ENCODE data around the gene SGTA. TPM values are rescaled to one million over a fixed set of nuclear protein-coding genes. Genes with fewer than 3 reads are reported as not detected.
A peak's percentile ranks its signal among the peaks of the same experiment; 100 is the strongest.

SGTA gene
- total and polyA plus RNA-seq, 2 of the 13 experiments (the other 11 are each of a cell fraction or from before 2014, with no cell fraction given): 43.9 to 47.4 TPM

DNA sequence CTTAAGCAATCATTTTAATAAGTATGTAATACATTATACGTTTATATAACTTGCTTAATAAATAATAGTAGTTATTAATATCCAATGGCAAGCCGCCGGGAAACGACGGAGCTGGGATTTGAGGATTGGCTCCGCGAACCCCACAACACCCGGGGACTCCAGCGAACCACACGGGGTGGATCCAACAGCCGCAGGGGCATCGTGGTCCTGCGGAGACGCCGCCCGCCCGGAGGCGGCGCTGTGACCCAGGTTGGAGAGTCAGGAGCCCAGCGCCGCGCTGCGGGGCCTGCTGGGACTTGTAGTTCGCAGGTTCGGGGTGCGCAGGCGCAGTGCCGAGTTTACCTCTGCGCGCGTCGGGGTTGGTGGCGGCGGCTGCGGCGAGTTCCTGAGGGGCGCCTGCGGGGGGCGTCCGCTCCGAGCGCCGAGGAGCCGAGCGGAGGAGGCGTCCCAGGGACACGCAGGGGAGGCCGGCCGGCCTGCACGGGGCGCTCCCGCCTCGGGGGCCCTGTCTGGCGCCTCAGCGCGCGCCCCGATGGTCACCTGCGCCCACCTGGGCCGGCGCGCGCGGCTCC, 36.6 kb upstream of the SGTA start, which contains the start of gene ZNF554 (continued):
- TF ChIP-seq ZNF704 (CRISPR knock-in tag; IDR thresholded peaks at IDR 0.05; ENCODE audit: borderline replicate concordance) (no peak), ZNF558 (CRISPR knock-in tag; IDR thresholded peaks at IDR 0.05; ENCODE audit: borderline replicate concordance) (no peak), WIZ (CRISPR knock-in tag; IDR thresholded peaks at IDR 0.05) (no peak), RBAK (CRISPR knock-in tag; IDR thresholded peaks at IDR 0.05) (no peak), TOE1 (CRISPR knock-in tag; IDR thresholded peaks at IDR 0.05) (no peak), ZBTB1 (CRISPR knock-in tag; IDR thresholded peaks at IDR 0.05; ENCODE audit: borderline replicate concordance) (no peak), ZBTB20 (CRISPR knock-in tag; IDR thresholded peaks at IDR 0.05; ENCODE audit: borderline replicate concordance, low read depth) (peak; percentile 74), SRF (IDR thresholded peaks at IDR 0.05; ENCODE audit: low read depth, low read length) (no peak; the same call in 1 of the 2 replicates), AGO1 (IDR thresholded peaks at IDR 0.05; ENCODE audit: low read depth, low read length, poor library complexity, severe bottlenecking) (peak; percentile 64), ARNTL (CRISPR knock-in tag; IDR thresholded peaks at IDR 0.05) (peak; percentile 69; the same call in 1 of the 2 replicates), HOXA7 (CRISPR knock-in tag; IDR thresholded peaks at IDR 0.05) (no peak), THRA (CRISPR knock-in tag; IDR thresholded peaks at IDR 0.05; ENCODE audit: borderline replicate concordance) (peak; percentile 65), SIX4 (CRISPR knock-in tag; IDR thresholded peaks at IDR 0.05) (no peak), GABPA (IDR thresholded peaks at IDR 0.05; ENCODE audit: low read depth, low read length) (no peak), GABPA (CRISPR knock-in tag; IDR thresholded peaks at IDR 0.05; ENCODE audit: low read depth) (peak; percentile 76), ZNF644 (CRISPR knock-in tag; IDR thresholded peaks at IDR 0.05; ENCODE audit: low read depth) (no peak)
- TF ChIP-seq, protein P1, sequence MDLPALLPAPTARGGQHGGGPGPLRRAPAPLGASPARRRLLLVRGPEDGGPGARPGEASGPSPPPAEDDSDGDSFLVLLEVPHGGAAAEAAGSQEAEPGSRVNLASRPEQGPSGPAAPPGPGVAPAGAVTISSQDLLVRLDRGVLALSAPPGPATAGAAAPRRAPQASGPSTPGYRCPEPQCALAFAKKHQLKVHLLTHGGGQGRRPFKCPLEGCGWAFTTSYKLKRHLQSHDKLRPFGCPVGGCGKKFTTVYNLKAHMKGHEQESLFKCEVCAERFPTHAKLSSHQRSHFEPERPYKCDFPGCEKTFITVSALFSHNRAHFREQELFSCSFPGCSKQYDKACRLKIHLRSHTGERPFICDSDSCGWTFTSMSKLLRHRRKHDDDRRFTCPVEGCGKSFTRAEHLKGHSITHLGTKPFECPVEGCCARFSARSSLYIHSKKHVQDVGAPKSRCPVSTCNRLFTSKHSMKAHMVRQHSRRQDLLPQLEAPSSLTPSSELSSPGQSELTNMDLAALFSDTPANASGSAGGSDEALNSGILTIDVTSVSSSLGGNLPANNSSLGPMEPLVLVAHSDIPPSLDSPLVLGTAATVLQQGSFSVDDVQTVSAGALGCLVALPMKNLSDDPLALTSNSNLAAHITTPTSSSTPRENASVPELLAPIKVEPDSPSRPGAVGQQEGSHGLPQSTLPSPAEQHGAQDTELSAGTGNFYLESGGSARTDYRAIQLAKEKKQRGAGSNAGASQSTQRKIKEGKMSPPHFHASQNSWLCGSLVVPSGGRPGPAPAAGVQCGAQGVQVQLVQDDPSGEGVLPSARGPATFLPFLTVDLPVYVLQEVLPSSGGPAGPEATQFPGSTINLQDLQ (CRISPR knock-in tag; IDR thresholded peaks at IDR 0.05): no peak
- TF ChIP-seq, protein P2, sequence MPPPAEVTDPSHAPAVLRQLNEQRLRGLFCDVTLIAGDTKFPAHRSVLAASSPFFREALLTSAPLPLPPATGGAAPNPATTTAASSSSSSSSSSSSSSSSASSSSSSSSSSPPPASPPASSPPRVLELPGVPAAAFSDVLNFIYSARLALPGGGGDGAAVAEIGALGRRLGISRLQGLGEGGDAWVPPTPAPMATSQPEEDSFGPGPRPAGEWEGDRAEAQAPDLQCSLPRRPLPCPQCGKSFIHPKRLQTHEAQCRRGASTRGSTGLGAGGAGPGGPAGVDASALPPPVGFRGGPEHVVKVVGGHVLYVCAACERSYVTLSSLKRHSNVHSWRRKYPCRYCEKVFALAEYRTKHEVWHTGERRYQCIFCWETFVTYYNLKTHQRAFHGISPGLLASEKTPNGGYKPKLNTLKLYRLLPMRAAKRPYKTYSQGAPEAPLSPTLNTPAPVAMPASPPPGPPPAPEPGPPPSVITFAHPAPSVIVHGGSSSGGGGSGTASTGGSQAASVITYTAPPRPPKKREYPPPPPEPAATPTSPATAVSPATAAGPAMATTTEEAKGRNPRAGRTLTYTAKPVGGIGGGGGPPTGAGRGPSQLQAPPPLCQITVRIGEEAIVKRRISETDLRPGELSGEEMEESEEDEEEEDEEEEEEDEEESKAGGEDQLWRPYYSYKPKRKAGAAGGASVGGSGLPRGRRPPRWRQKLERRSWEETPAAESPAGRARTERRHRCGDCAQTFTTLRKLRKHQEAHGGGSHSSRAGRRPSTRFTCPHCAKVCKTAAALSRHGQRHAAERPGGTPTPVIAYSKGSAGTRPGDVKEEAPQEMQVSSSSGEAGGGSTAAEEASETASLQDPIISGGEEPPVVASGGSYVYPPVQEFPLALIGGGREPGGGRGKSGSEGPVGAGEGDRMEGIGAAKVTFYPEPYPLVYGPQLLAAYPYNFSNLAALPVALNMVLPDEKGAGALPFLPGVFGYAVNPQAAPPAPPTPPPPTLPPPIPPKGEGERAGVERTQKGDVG (CRISPR knock-in tag; IDR thresholded peaks at IDR 0.05; ENCODE audit: borderline replicate concordance): peak; percentile 75; the same call in 1 of the 2 replicates
- TF ChIP-seq, protein P3, sequence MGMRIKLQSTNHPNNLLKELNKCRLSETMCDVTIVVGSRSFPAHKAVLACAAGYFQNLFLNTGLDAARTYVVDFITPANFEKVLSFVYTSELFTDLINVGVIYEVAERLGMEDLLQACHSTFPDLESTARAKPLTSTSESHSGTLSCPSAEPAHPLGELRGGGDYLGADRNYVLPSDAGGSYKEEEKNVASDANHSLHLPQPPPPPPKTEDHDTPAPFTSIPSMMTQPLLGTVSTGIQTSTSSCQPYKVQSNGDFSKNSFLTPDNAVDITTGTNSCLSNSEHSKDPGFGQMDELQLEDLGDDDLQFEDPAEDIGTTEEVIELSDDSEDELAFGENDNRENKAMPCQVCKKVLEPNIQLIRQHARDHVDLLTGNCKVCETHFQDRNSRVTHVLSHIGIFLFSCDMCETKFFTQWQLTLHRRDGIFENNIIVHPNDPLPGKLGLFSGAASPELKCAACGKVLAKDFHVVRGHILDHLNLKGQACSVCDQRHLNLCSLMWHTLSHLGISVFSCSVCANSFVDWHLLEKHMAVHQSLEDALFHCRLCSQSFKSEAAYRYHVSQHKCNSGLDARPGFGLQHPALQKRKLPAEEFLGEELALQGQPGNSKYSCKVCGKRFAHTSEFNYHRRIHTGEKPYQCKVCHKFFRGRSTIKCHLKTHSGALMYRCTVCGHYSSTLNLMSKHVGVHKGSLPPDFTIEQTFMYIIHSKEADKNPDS (CRISPR knock-in tag; IDR thresholded peaks at IDR 0.05): no peak

Measured in HepG2 (cell line).